Lung (tissue), 12 donors: ENCODE data around the gene ZNF486. TPM values are rescaled to one million over a fixed set of nuclear protein-coding genes. Genes with fewer than 3 reads are reported as not detected.
"Not testable (repeated sequence)": the region's sequence is repeated elsewhere in the genome, so short reads cannot be mapped to it uniquely, and the experiment has no call there.

ENCODE experiments used
- ATAC-seq: fragments of 200-7000 bp; cut with Tn5 transposase; one replicate; pipeline ENCODE4 v1.9.1; 2020; ENCODE audit warnings: moderate number of reproducible peaks; ENCODE audit not compliant: insufficient read depth, low FRiP score
- DNase-seq, 3 donors: peaks; one replicate each; pipeline ENCODE4 v3.0.0-alpha.2; 2013 to 2017
- H3K27ac ChIP-seq, 2 donors: one replicate each; pipeline ENCODE4 v1.5.1; 2013; ENCODE audit warnings: mild to moderate bottlenecking in 2 of 2, moderate library complexity in 2 of 2, control low read depth in 1 of 2, inconsistent platforms in 1 of 2, low read depth in 1 of 2, low read length in 1 of 2
- H3K27me3 ChIP-seq, 3 donors: one replicate each; pipeline ENCODE4 v1.5.1; 2013; ENCODE audit warnings: low read length in 2 of 3; ENCODE audit not compliant: control insufficient read depth in 3 of 3, insufficient read depth in 3 of 3
- H3K36me3 ChIP-seq, 4 donors: one replicate each; pipeline ENCODE4 v1.5.1; 2013; ENCODE audit warnings: low read length in 4 of 4, mild to moderate bottlenecking in 1 of 4, moderate library complexity in 1 of 4; ENCODE audit not compliant: control insufficient read depth in 4 of 4, insufficient read depth in 4 of 4
- H3K4me1 ChIP-seq, 5 donors: one replicate each; pipeline ENCODE4 v1.5.1; 2013; ENCODE audit warnings: low read length in 5 of 5, mild to moderate bottlenecking in 2 of 5, moderate library complexity in 1 of 5; ENCODE audit not compliant: control insufficient read depth in 5 of 5, insufficient read depth in 5 of 5
- H3K4me3 ChIP-seq: one replicate; pipeline ENCODE4 v1.5.1; 2013; ENCODE audit warnings: mild to moderate bottlenecking, control low read depth, moderate library complexity
- H3K9ac ChIP-seq, 2 donors: one replicate each; pipeline ENCODE4 v1.5.1; 2013; ENCODE audit warnings: low read length in 2 of 2, control low read depth in 1 of 2; ENCODE audit not compliant: insufficient read depth in 1 of 2
- H3K9me3 ChIP-seq, 4 donors: one replicate each; pipeline ENCODE4 v1.5.1; 2013; ENCODE audit warnings: low read length in 3 of 4, mild to moderate bottlenecking in 1 of 4, moderate library complexity in 1 of 4; ENCODE audit not compliant: control insufficient read depth in 4 of 4, insufficient read depth in 3 of 4
- WGBS, 2 donors: extraction: QIAGEN DNeasy Blood & Tissue Kit; methylation state at CpG; one replicate each; pipeline ENCODE4 v1.1.7; 2013; 5-methylcytosine and 5-hydroxymethylcytosine counted together
- polyA plus RNA-seq, 2 donors: library from polyadenylated mRNA; stranded (reverse); fragments of 200-250 nt; gene quantifications; one replicate each; pipeline ENCODE4 v1.2.1, GENCODE V29; 2013
- total RNA-seq, 2 donors: library from RNA; depleted of rRNA in 1 of 2; stranded (reverse); fragments of >200 nt in 1 of 2; gene quantifications; one replicate each; pipeline ENCODE4 v1.2.1, GENCODE V29; 2014 to 2021
- TF ChIP-seq, protein P1 (sequence below): IDR thresholded peaks from 2 replicates; pipeline ENCODE4 v1.5.1; 2012; ENCODE audit warnings: mild to moderate bottlenecking; ENCODE audit errors: control extremely low read depth, extremely low read depth
- donor health status: control.
- donor health status: control.
- donor health status: Bipolar disorder and iron deficiency.
- donor health status: healthy.
- donor health status: DM: yes; HTN: yes; CAD: no.

ZNF486 gene
- total and polyA plus RNA-seq, 4 donors: 2.3 to 23.9 (median 3.9) TPM

DNA sequence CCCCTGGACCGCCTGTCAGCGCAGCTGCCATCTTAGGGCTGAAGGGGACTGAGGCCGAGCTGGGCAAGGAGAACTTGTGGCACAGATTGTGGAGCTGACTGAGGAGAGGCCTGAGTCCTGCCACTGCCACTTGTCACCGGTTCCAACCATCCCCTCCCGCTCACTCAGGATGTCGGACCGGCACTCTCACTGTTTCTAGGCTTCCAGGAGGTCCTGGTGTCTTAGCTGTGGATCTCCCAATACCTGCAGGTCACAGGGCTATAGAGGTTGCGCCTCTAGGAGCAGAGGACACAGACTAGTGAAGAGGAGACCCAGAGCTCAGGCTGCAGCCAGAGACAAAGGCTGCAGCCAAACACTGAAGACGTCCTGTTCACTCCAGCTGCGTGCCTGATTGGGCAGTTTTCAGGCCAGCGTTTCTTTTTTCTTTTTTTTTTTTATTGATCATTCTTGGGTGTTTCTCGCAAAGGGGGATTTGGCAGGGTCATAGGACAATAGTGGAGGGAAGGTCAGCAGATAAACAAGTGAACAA, 15.3 kb upstream of the ZNF486 start:
- no peak for ATAC-seq
- 79 to 88% methylated on average over 12 of the region's 12 CpGs for WGBS, 2 donors
- H3K9me3 ChIP-seq: peaks cover 0 to 6% (median 0%) of the 10 kb centered on the region in 4 donors

DNA sequence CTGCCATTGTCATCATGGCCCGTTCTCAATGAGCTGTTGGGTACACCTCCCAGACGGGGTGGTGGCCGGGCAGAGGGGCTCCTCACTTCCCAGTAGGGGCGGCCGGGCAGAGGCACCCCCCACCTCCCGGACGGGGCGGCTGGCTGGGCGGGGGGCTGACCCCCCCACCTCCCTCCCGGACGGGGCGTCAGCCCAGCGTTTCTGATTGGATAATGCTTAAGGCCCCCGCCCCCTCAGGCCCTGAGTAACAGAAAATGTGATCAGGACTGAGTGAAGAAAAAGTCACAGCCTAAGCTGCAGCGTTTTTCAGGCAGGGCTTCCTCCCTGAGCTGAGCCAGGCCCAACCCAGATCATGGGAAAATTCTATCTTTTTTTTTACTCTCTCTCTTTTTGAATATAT, 14.5 kb upstream of the ZNF486 start:
- peak in 1 of 3 donors; percentile 21 for DNase-seq
- H3K4me3 ChIP-seq, H3K36me3 ChIP-seq, H3K9ac ChIP-seq, H3K9me3 ChIP-seq, H3K27me3 ChIP-seq, H3K27ac ChIP-seq, H3K4me1 ChIP-seq, ATAC-seq: not testable (repeated sequence)
- 71 to 82% methylated on average over 9 to 12 of the region's 15 CpGs for WGBS, 2 donors

More for the DNA sequence above, 15.3 kb upstream of the ZNF486 start:
- no peak overlapping the region for H3K9ac ChIP-seq
- no peaks in the 10 kb centered on the region for H3K36me3 ChIP-seq
- TF ChIP-seq, protein P1, sequence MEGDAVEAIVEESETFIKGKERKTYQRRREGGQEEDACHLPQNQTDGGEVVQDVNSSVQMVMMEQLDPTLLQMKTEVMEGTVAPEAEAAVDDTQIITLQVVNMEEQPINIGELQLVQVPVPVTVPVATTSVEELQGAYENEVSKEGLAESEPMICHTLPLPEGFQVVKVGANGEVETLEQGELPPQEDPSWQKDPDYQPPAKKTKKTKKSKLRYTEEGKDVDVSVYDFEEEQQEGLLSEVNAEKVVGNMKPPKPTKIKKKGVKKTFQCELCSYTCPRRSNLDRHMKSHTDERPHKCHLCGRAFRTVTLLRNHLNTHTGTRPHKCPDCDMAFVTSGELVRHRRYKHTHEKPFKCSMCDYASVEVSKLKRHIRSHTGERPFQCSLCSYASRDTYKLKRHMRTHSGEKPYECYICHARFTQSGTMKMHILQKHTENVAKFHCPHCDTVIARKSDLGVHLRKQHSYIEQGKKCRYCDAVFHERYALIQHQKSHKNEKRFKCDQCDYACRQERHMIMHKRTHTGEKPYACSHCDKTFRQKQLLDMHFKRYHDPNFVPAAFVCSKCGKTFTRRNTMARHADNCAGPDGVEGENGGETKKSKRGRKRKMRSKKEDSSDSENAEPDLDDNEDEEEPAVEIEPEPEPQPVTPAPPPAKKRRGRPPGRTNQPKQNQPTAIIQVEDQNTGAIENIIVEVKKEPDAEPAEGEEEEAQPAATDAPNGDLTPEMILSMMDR: no peak
- H3K27me3 ChIP-seq: no peaks in the 10 kb centered on the region
- H3K4me3 ChIP-seq: no peak overlapping the region
- H3K4me1 ChIP-seq: peaks cover 0 to 2% (median 0%) of the 10 kb centered on the region in 5 donors
- no peak overlapping the region for H3K27ac ChIP-seq
- no peak for DNase-seq

DNA sequence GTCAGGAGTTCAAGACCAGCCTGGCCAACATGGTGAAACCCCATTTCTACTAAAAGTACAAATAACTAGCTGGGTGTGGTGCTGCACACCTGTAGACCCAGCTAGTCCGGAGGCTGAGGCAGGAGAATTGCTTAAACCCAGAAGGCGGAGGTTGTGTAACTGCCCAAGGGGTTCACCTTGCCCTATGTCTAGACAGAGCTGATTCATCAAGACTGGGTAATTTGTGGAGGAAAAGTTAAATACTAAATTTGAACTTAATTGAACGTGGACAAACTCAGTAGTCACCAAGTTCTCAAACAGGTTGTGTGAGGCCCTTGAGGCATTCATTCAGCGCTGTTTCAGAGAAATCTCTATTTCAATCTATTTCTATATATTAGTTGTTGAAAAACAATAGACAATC, 13.7 kb upstream of the ZNF486 start:
- H3K27ac ChIP-seq: no peak overlapping the region

DNA sequence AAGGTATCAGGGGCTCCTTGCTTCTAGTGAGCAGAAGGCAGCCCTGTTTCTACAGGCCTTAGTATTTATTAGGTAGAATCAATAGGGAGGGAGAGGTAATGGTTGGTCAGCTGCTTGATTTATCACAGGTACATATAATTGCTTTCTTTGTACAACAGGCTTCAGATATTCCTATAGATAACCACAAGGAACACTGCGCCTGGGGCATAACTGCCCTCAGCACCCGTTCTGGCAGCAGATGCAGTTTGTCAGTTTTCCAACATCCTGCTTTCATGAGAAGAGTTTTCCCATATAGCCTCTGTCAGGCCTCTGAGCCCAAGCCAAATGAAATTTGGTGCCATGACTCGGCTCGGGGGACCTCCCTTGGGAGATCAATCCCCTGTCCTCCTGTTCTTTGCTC, 12.4 kb upstream of the ZNF486 start:
- Histone ChIP-seq H3K4me1 (peaks cover 0 to 2% (median 0%) of the 10 kb centered on the region in 5 donors), H3K4me3 (no peak overlapping the region), H3K27ac (no peak overlapping the region), H3K9ac (no peak overlapping the region), H3K27me3 (no peaks in the 10 kb centered on the region), H3K36me3 (no peaks in the 10 kb centered on the region), H3K9me3 (peaks cover 0 to 6% (median 0%) of the 10 kb centered on the region in 4 donors)
- peak in 2 of 3 donors; percentile 11 to 33 for DNase-seq
- TF ChIP-seq, protein P1: no peak
- ATAC-seq: no peak
- WGBS, 2 donors: 83 to 87% methylated on average over 4 of the region's 4 CpGs

More for the DNA sequence above, 13.7 kb upstream of the ZNF486 start:
- TF ChIP-seq, protein P1: no peak
- WGBS, 2 donors: 91 to 93% methylated on average over 4 of the region's 4 CpGs
- DNase-seq: no peak
- H3K9ac ChIP-seq: no peak overlapping the region
- H3K36me3 ChIP-seq: no peaks in the 10 kb centered on the region
- peaks cover 0 to 6% (median 0%) of the 10 kb centered on the region in 4 donors for H3K9me3 ChIP-seq
- no peaks in the 10 kb centered on the region for H3K27me3 ChIP-seq
- no peak overlapping the region for H3K4me3 ChIP-seq
- ATAC-seq: no peak
- H3K4me1 ChIP-seq: peaks cover 0 to 2% (median 0%) of the 10 kb centered on the region in 5 donors
